Peyer's patch (tissue), 4 donors: ENCODE results near the gene PASD1.

Experiments
- POLR2A ChIP-seq, 2 donors: fragments of 450-650 bp; IDR thresholded peaks; one replicate each; pipeline ENCODE4 v1.5.1; 2017; ENCODE audit warnings: antibody characterized with exemption in 2 of 2, mild to moderate bottlenecking in 2 of 2, moderate library complexity in 2 of 2
- TF ChIP-seq, protein P1 (sequence below), 6 experiments: fragments of 450-650 bp in 4 of 6; fragments of 200-600 bp in 2 of 6; sonication (generic) in 1 of 6; IDR thresholded peaks; one replicate each; pipeline ENCODE4 v1.5.1; 2017 to 2019; ENCODE audit warnings: antibody characterized with exemption in 6 of 6, mild to moderate bottlenecking in 3 of 6, moderate library complexity in 1 of 6

DNA sequence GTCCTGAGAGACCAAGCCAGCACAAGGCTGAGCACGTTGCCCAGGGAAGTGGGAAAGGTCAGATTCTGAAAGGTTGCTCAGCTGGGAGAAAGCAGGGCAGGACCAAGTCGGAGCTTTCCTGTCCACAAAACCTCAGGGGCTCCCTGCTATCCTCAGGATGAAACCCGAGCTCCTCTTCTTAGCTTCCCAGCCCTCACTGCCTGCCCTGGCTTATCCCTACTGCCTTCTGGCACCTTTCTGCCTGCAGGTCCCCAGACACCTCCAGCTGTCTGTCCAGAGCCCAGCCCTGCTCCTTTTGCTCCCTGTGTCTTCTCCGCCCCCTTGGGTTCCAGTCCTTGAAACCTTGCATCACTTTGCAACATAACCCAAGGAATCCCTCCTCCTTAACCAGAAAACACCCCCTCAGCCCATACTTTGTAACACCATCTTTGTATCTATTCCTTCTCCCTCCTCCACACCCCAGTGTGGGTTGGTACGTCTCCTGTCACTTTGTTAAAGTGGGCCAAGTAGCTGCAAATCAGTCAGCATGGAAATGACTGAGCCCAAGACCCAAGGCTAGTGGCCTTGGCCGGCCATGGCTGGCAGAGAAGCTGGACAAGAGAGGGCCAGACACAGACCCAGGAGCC, 111.8 kb downstream of the PASD1 start:
- TF ChIP-seq, protein P1, sequence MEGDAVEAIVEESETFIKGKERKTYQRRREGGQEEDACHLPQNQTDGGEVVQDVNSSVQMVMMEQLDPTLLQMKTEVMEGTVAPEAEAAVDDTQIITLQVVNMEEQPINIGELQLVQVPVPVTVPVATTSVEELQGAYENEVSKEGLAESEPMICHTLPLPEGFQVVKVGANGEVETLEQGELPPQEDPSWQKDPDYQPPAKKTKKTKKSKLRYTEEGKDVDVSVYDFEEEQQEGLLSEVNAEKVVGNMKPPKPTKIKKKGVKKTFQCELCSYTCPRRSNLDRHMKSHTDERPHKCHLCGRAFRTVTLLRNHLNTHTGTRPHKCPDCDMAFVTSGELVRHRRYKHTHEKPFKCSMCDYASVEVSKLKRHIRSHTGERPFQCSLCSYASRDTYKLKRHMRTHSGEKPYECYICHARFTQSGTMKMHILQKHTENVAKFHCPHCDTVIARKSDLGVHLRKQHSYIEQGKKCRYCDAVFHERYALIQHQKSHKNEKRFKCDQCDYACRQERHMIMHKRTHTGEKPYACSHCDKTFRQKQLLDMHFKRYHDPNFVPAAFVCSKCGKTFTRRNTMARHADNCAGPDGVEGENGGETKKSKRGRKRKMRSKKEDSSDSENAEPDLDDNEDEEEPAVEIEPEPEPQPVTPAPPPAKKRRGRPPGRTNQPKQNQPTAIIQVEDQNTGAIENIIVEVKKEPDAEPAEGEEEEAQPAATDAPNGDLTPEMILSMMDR (IDR thresholded peaks at IDR 0.05) = no peak
- TF ChIP-seq POLR2A (IDR thresholded peaks at IDR 0.05) = no peak
